ENCODE measurements around the gene THEMIS.

- TF ChIP-seq GATA3 (IDR thresholded peaks at IDR 0.05; ENCODE audit: low read depth, low read length) (no peak), GATA2 (IDR thresholded peaks at IDR 0.05; ENCODE audit: low read depth, low read length) (no peak)
Observed at GRCh38 chr6:127793396-127793795, 107.5 kb downstream of the THEMIS start.
